Stimulated activated CD8-positive, alpha-beta memory T cell treated with anti-CD3 and anti-CD28 coated beads, Interleukin-2, amount 100 ng/mL, for 48 hours (primary cell): ENCODE measurements around the gene FRYL.
"Not testable (repeated sequence)": the region's sequence is repeated elsewhere in the genome, so short reads cannot be mapped to it uniquely, and the experiment has no call there.

Experiments
- DNase-seq, 2 donors: peaks; one replicate each; pipeline ENCODE4 v3.0.0-alpha.2; 2020; ENCODE audit warnings: low read depth in 2 of 2

FRYL gene

DNA sequence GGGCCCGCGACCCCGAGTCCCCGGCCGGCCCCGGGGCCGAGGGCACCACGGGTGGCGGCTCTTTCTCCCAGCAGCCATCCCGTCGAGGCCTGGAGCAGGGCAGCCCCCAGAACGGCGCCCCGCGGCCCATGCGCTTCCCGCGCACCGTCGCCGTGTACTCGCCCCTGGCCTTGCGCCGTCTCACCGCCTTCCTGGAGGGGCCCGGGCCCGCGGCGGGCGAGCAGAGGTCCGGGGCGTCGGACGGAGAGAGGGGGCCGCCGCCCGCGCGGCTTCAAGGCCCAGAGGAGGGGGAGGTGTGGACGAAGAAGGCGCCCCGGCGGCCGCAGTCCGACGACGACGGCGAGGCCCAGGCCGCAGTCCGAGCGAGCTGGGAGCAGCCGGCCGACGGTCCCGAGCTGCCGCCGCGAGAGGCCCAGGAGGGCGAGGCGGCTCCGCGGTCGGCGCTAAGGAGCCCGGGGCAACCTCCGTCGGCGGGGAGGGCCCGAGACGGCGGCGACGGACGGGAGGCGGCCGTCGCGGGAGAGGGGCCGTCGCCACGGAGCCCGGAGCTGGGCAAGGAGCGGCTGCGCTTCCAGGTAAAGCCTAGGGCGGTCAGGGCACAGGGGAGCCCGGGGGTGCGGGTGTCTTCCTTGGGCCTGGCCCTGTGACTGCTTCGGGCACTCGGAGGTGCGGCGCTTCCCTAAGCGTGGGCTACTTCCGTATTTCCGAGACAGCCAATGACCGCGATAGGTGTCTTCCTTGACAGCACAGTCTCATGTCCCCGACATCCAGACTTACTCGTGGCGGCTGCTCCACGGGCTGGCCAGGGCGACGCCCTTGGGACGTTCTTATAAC, 289.2 kb downstream of the FRYL start:
- no peak for DNase-seq

DNA sequence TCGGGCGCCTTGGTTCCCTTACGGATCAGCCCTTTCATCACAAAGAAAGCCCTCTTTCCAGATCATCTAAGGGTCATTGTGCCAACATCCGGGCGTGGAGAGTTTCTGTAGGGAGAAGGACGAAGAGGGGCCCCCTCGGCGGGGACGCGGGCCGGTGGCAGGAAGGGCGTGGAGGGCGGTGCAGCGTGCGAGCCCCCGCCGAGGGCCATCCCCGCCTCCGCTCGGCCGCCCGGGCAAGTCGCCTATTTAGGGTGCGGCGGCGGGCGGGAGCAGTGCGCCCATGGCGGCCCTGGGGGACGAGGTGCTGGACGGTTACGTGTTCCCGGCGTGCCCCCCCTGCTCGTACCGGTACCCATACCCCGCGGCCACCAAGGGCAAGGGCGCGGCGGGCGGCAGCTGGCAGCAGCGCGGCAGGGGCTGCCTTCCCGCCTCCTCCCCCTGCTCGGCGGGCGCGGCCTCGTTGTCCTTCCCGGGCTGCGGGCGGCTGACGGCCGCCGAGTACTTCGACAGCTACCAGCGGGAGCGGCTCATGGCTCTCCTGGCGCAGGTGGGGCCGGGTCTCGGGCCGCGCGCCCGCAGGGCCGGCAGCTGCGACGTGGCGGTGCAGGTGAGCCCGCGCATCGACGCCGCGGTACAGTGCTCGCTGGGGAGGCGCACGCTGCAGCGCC, 289.9 kb downstream of the FRYL start, which contains the start of gene ZAR1:
Gene ZAR1, plus strand, starts transcription at position 241 of the 668 bp plus-strand sequence. Its CDS starts 40 bp downstream, at position 281.
- DNase-seq, result no peak

DNA sequence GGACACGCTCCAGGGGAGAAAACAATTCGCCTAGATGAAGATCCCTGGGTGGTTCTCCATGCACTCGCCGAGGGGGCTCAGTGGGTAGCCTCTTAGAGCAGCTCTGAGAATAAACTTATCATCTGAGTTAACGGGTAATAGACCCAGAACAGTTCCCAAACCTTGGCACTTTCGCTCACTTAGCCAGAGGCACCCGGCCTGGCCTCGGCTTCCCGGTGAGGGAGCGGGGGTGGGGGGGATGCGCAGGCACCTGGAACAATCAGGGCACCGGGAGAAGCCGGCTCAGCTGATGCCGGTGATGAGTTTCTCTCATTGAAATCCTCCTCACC, 290.4 kb downstream of the FRYL start:
- DNase-seq, result no peak

DNA sequence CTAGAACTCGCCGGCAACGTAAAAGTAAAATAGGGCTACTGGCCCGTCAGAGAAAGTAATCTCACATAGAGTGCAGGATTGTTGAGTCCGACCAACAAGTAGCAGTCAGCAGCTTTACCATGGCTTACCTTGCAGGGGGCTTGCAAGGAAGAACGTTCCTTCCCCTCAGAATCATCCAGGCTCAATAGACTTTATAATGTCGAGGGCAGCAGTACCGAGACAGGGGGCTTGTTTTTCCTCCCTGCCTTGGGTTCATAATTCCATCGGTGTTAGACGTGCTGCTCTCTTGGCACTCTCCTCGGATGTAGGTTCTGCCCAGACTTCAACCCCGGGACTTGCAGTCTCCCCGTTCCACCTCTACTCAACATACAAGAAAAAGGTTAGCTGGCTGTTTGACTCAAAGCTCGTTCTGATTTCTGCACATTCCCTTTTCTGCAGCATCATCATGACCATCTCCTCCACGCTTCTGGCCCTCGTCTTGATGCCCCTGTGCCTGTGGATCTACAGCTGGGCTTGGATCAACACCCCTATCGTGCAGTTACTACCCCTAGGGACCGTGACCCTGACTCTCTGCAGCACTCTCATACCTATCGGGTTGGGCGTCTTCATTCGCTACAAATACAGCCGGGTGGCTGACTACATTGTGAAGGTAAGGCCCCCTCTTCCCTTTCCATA, 295.4 kb downstream of the FRYL start:
- DNase-seq, result no peak

DNA sequence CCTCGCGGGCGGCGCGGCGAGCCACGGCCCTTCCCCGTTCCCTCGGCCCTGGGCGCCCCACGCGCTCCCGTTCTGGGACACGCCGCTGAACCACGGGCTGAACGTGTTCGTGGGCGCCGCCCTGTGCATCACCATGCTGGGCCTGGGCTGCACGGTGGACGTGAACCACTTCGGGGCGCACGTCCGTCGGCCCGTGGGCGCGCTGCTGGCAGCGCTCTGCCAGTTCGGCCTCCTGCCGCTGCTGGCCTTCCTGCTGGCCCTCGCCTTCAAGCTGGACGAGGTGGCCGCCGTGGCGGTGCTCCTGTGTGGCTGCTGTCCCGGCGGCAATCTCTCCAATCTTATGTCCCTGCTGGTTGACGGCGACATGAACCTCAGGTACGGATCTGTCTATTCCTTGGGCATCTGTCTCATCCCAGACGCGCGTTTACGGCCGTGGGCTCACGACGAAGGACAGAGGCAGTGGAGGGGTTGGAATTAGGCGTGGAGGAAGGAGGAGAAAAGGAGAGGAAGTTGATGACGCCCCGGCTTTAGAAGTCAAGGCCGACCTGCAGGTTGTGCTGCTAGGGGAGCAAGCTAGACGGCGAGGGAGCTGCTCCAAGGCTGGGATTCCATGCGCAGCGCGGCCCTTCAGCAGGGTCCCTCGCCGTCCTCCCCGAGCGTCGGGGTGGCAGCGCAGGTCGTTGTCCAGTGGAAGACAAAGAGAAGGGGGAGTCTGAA, 296.1 kb downstream of the FRYL start:
- DNase-seq, result no peak

DNA sequence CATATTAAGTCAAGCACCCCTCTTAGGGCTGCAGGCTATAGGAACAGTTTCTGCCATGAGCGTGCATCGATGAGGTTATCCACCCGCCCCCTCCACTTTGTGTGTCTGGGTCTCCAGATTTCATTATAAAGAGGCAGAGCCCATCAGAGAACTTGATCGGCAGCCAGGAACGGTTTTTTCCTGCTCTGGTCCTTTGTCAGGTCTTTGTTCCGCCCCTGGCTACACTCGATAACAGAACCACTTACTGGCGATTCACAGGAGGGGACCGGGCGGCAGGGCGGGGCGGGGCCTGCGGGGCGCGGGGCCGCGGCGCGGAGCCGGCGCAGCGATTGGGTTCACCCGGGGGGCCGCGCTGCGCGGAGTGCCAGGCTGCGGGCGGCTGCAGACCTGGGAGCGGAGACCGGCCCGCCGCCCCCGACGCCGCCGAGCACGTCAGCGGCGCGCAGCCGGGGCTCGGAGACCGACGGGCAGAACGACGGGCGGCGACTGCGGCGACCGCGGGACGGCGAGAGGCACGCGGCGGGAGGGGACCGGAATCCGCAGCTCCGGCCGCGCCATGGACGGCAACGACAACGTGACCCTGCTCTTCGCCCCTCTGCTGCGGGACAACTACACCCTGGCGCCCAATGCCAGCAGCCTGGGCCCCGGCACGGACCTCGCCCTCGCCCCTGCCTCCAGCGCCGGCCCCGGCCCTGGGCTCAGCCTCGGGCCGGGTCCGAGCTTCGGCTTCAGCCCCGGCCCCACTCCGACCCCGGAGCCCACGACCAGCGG, 296.9 kb downstream of the FRYL start, which contains the start of gene SLC10A4:
Gene SLC10A4, plus strand, starts transcription at position 338 of the 771 bp plus-strand sequence. Its CDS starts 219 bp downstream, at position 557.
- no peak for DNase-seq

DNA sequence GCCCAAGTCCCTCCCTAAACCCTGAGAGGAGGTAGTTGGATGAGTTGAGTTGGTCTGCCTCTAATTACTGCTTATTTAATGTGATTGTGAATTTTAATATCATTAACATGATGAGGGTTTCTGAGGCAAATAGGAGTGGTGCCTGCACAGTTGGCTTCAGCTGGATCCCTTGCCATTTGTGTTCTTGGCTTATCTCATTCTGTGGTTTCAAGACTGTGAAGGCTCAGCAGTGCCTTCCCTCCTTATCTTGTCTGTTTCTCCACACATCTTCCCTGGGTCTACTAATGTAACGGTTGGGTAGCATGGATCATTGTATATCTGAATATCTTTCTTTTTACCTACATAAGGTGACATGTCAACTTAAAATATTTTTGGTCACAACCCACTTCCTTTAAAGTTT, 298.5 kb downstream of the FRYL start:
- DNase-seq, result no peak

DNA sequence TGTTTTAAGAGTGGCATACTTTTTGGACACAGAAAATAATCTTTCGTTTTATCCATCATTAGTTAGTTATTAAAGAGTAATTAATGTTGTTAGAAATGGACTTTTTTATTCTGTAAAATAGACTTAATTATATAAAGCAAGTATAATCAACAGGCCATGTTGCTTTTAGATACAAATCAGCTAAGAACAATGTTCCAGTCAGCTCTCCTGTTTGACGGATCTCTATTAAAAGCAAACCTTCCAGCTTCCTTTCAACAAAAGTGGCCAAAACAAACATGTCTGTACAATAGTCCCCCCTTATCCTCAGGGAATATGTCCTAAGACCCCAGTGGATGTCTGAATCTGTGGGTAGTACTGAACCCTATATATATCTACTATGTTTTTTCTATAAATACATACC, 301.8 kb downstream of the FRYL start:
- DNase-seq, result no peak

DNA sequence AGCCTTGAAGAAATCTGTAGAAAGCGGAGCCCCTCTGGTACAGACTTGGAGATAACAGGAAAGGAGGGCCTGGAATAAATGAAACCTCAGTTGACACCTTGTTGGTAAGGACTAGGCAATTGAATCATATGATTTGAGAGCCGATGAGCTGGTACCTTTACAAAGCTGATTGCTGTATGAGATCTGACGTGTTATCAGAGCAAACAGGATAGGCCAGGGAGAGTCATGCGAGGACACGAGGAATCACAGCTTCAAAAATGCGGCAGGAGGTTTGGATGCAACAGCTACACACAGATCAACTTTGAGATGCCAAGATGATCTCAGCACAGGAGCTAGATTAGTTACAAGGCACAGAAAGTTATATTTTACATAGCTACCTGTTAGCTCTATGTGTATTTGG, 304.3 kb downstream of the FRYL start:
- no peak for DNase-seq

DNA sequence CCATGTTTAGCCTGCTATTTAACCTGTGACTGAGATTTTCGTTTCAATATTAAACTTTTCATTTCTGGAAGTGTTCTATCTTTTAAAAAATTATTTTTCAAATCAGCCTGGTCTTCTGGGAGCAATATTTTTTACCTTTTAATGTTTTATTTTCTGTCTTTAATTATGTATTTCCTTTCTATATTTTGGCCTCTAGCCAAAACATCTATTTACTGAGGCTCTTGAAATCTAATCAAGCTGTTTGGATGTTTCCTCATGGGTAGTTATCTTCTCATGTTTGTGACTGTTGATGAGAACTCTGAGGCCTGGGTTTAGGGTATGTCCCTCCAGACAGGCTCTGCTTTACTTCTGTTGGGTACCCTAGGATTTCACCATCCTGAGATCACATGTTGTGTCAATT, 307.3 kb downstream of the FRYL start:
- DNase-seq, result no peak

DNA sequence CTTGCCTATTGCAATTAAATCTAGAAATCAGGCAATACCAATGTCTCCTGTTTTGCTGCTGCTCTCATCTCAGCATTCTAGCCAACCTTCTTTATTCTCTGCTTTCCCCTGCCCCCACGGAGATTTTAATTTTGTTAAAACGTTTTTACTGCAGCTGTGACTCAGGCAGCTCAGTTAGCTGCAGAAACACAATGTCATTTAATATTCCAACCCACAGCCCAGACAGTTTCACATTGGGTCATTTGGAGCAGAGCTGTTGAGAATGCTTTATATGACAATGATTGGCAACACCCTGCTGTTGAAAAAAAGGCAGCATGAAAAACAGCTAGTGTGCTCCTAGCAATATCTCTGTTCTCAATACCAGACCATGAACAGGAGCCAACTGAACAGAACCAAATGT, 309.5 kb downstream of the FRYL start:
- DNase-seq, result no peak

DNA sequence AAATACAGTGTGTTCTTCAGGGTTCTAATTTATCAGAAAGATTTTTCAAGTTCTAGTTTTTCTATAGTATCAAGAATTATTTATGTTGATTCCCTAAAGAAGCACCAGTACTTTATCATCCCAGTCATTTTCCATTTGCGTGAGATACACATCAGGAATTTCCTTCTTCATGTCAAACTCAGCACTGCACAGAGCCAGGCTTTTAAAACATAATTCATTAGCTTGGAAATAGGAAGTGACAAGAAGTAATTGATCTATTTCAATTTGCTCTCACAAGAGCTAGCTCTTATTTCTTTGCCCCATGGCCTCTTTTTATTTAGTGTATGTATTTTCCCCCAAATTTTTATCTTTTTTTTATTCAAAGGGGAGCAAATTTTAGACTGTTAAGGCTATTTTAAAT, 309.9 kb downstream of the FRYL start:
- DNase-seq, result no peak

DNA sequence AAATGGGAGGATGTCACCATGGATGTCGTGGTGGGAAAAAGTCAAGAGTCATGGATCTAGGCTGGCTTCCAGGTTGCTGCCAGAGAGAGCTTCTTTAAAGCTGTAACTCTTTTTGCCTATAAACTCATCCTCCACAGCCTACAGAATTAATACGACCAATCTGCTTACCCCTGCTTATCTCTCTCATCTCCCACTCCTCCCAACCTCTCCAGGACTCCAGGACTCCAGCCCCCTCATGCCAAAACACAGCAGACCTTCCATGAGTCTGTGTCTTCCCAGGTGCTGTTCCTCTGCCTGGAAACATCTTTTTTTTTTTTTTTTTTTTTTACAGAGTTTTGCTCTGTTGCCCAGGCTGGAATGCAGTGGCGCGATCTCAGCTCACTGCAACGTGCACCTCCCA, 312.2 kb downstream of the FRYL start:
- no peak for DNase-seq

DNA sequence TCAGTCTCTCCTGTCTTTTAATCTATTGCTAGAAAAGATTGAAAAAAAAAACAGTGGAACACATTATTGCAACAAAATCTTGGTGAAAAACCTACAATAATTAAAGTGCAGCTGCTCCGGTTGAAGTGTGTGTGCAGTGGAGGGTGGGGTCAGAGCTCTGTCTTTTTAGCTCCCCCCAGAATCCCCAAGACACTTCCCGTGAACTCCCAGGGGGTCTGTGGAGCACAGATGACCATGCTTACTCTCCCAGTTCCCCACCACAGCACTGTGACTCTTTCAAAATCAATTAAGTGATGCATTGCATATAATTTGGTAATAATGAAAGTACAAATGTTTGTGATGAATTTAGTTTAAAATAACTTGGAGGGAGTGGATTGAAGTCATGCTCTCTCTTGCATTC, 312.6 kb downstream of the FRYL start:
- DNase-seq, result no peak

DNA sequence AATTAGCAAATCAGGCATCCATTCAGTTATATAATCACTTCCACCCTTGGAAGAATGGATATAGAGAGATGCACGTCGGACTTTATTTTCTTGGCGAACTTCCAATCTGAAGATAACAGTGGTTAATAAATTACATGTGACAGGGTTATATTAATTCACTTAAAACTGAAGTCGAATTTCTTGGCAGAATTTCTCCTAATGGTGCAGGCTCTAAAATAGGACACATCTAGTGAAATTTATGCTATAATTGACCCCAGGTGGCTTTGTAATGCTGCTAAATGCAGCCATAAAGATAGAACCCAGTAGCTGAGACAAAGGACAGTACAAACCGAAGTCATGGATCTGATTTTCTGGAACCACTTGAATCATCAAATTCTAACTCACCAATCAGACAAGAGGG, 317.7 kb downstream of the FRYL start:
- no peak for DNase-seq

DNA sequence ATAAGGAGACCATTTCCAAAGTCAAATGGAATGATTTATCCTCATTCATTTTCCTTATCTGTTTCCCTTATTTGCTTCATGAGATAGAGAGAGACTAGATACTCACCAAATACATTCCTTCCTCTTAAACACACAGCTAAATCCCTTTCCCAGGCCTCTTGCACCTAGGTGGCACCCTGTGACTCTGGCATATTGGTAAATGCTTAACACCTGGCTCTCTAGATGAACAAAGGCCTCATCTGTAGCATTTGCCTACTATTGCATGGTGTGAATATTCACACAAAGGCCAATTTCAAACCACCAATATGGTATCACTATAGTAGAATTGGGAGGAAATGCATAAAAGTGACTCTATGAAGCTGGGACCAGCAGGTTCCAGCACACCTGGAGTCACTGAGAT, 319.1 kb downstream of the FRYL start:
- no peak for DNase-seq

DNA sequence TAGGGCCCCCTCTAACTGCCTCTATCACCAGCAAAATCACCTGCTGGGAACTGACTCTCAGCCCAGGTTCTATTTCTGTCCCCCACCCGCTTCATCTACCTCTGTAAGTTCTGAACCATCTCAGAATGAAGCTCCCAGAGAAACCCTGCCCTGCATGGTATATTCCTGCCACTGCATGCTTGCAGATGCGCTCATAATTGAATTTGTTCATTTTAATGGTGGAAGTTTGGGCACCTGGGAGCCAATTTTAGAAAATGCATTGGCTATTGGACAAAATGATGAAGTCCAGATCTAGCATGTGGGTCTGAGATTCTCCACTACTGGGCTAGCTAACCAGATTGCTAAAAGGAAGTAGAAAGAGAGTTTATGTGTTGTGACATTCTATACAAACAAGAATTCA, 325.5 kb downstream of the FRYL start:
- DNase-seq, result no peak

DNA sequence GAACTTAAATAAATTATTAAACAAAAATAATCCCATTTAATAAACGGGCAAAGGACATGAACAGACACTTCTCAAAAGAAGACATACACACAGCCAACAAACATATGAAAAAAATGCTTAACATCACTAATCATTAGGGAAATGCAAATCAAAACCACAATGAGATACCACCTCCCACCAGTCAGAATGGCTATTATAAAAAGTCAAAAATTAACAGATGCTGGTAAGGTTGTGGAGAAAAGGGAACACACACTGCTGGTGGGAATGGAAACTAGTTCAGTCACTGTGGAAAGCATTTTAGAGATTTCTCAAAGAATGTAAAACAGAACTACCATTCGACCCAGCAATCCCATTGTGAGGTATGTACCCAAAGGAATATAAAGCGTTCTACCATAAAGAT, 328.4 kb downstream of the FRYL start:
- DNase-seq, result not testable (repeated sequence)

DNA sequence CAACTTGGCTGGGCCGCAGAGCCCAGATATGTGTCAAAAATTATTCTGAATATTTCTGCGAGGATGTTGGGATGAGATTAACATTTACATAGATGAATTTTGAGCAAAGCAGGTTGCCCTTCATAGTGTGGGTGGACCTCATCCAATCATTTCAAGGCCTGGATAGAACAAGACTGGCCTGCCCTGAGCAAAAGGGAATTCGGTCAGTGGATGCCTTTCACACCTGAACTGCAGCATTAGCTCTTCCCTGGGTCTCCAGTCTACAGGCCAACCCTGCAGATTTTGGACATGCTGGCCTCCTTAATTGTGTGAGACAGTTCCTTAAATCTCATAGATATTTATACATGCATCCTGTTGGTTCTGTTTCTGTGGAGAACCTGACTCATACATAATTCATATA, 329.3 kb downstream of the FRYL start:
- no peak for DNase-seq

DNA sequence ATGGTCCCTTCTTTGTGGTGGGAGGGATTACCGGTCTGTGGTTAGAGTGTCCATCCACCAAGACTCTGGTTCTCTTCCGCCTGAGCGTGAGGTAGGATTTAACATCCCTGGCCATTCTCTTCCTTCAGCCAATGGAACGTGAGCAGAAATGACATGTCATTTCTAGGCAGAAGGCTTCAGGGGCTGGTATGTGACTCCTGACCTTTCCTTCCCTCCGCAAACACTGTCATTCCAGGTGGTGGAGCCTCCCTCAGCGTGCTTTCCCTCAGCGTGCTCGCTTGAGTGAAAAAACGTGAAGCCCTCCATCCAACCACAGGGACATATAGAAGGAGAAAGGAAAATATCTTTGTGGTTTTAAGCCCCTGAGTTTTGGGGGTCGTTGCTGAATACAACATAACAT, 330.9 kb downstream of the FRYL start:
- DNase-seq, result no peak
